Middle frontal gyrus (tissue), 1 donor: ENCODE results near the gene ARHGAP22.

ENCODE experiments used
- DNase-seq: peaks from one replicate; pipeline ENCODE4 v3.0.0-alpha.2; 2015; ENCODE audit warnings: low spot score; ENCODE audit errors: extremely low spot score

ARHGAP22 gene

GRCh38 chr10:48533951-48534720 lies 70.7 kb downstream of the ARHGAP22 start:
- no peak for DNase-seq

GRCh38 chr10:48533540-48533939 lies 71.3 kb downstream of the ARHGAP22 start:
- no peak for DNase-seq

- DNase-seq, result no peak
Observed at GRCh38 chr10:48531486-48531885, 73.4 kb downstream of the ARHGAP22 start.

GRCh38 chr10:48529331-48529730 lies 75.5 kb downstream of the ARHGAP22 start:
- DNase-seq, result no peak

GRCh38 chr10:48527756-48528155 lies 77.1 kb downstream of the ARHGAP22 start:
- DNase-seq, result no peak

- no peak for DNase-seq
Observed at GRCh38 chr10:48526846-48527505, 77.9 kb downstream of the ARHGAP22 start.

GRCh38 chr10:48526011-48526821 lies 78.7 kb downstream of the ARHGAP22 start:
- DNase-seq, result no peak

- no peak for DNase-seq
Observed at GRCh38 chr10:48525113-48525512, 79.8 kb downstream of the ARHGAP22 start.

GRCh38 chr10:48523820-48524758 lies 80.8 kb downstream of the ARHGAP22 start:
- DNase-seq, result no peak

- no peak for DNase-seq
Observed at GRCh38 chr10:48523212-48523819, 81.6 kb downstream of the ARHGAP22 start.

- DNase-seq, result no peak
Observed at GRCh38 chr10:48522011-48522765, 82.7 kb downstream of the ARHGAP22 start.

GRCh38 chr10:48520594-48520993 lies 84.3 kb downstream of the ARHGAP22 start:
- DNase-seq, result no peak

GRCh38 chr10:48520184-48520506 lies 84.7 kb downstream of the ARHGAP22 start:
- DNase-seq, result no peak

- DNase-seq, result no peak
Observed at GRCh38 chr10:48519481-48520183, 85.2 kb downstream of the ARHGAP22 start.

- DNase-seq, result no peak
Observed at GRCh38 chr10:48518986-48519385, 85.9 kb downstream of the ARHGAP22 start.

- DNase-seq, result no peak
Observed at GRCh38 chr10:48517911-48518811, 86.7 kb downstream of the ARHGAP22 start.

GRCh38 chr10:48517482-48517881 lies 87.4 kb downstream of the ARHGAP22 start:
- DNase-seq, result no peak

GRCh38 chr10:48516911-48517310 lies 88.0 kb downstream of the ARHGAP22 start:
- DNase-seq, result no peak
